ENCODE data around the gene RNPEP.

GRCh38 chr1:201938440-201939035 is 43.9 kb upstream of the RNPEP start:
- TF ChIP-seq CTCF (IDR thresholded peaks at IDR 0.05) (no peak), POLR2AphosphoS5 (IDR thresholded peaks at IDR 0.05) (peak in 1 of 2 donors; percentile 45), POLR2A (IDR thresholded peaks at IDR 0.05; ENCODE audit: low read depth) (no peak)

Measured in esophagus muscularis mucosa (tissue), 3 donors.